MG63 (cell line): ENCODE measurements around the gene ADH5. TPM values are rescaled to one million over a fixed set of nuclear protein-coding genes. Genes with fewer than 3 reads are reported as not detected.

Experiments used
- DNase-seq: peaks from one replicate; pipeline ENCODE4 v3.0.0-alpha.2; 2020
- H3K27me3 ChIP-seq: fragments of 250-450 bp; sonication (Bioruptor Pico); 2 replicates; pipeline ENCODE4 v1.5.1; 2020; ENCODE audit warnings: mild to moderate bottlenecking, moderate library complexity
- H3K36me3 ChIP-seq: fragments of 250-450 bp; sonication (Bioruptor Pico); 2 replicates; pipeline ENCODE4 v1.5.1; 2020; ENCODE audit warnings: mild to moderate bottlenecking, moderate library complexity
- H3K4me3 ChIP-seq: fragments of 250-450 bp; sonication (Bioruptor Pico); 2 replicates; pipeline ENCODE4 v1.5.1; 2020; ENCODE audit warnings: mild to moderate bottlenecking, moderate library complexity
- H3K9me3 ChIP-seq: fragments of 250-450 bp; sonication (Bioruptor Pico); 2 replicates; pipeline ENCODE4 v1.5.1; 2020; ENCODE audit warnings: mild to moderate bottlenecking, moderate library complexity
- total RNA-seq: library from RNA; depleted of rRNA; stranded (reverse); fragments of >200 nt; shearing (Covaris generic); gene quantifications from 2 replicates; pipeline ENCODE4 v1.2.3, GENCODE V29; 2014; ENCODE audit warnings: low replicate concordance; rRNA removed

ADH5 gene
- total RNA-seq, 1 experiment from 2014 or later: 147 TPM

- no peaks in the 10 kb centered on the region; the same call in 1 of the 2 replicates for H3K36me3 ChIP-seq
- no peak overlapping the region for H3K4me3 ChIP-seq
- no peaks in the 10 kb centered on the region for H3K9me3 ChIP-seq
- H3K27me3 ChIP-seq: no peaks in the 10 kb centered on the region
- no peak for DNase-seq
Measured at GRCh38 chr4:99021386-99021785, 67.2 kb downstream of the ADH5 start.

Other genes starting within 250 kb of the ADH5 start
- 81.2 and 236 TPM in 2 replicates for gene EIF4E, start 159.7 kb downstream of the ADH5 start, total RNA-seq
- gene METAP1, start 93.1 kb downstream of the ADH5 start, total RNA-seq: 55.3 and 56.6 TPM in 2 replicates
- not detected in 2 replicates for gene ADH4, start 55.5 kb upstream of the ADH5 start, total RNA-seq
- gene ADH6, start 130.5 kb upstream of the ADH5 start, total RNA-seq: not detected in 2 replicates
- gene ADH1A, start 202.2 kb upstream of the ADH5 start, total RNA-seq: not detected in 2 replicates
- not detected in 2 replicates for gene ADH1B, start 232.6 kb upstream of the ADH5 start, total RNA-seq